ENCODE measurements around the gene SKI.

The SKI gene

DNA sequence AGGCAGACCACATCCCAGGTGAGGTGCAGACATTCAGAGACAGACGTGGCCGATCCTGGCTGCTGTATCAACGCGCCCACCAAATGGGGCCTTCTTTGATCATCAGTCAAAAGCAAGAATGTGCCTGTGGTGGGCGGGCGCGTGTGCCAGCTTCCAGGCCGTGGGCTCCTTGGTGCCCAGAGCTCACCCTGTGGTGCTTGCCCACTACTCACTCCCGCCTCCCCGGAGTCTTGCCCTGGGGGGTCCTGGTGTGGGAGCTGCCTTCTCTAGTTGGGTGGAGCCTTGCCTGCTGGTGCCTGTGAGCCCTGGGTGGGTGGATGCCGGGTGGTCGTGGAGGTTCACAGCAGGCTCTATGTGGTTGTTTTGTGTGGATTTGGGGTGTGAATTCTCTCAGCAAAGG lies 70.6 kb downstream of the SKI start:
- FAIRE-seq = no peak

DNA sequence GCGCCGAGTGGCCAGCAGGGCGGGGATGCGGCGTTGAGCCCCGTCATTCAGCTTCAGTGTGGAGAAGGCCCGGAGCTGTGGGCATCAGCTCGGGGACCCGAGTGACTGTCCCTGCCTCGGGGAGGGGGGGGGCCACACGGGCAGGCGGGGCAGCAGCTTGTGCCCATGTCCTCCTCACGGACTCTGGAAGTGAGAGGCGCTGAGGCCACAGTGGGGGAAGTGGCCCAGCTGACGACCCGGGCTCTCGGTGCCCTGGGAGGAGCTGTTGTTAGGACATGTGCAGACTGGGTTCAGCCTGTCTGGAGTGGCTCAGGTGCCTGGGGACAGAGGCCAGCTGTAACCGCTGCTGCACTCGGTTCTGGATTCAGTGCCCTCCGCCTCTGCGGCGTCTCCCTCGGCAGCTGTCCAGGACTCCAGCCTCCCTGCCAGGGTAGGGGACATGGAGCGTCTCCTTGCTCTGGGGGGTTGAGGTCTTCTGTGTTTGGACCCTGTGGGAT lies 71.1 kb downstream of the SKI start:
- no peak for FAIRE-seq

DNA sequence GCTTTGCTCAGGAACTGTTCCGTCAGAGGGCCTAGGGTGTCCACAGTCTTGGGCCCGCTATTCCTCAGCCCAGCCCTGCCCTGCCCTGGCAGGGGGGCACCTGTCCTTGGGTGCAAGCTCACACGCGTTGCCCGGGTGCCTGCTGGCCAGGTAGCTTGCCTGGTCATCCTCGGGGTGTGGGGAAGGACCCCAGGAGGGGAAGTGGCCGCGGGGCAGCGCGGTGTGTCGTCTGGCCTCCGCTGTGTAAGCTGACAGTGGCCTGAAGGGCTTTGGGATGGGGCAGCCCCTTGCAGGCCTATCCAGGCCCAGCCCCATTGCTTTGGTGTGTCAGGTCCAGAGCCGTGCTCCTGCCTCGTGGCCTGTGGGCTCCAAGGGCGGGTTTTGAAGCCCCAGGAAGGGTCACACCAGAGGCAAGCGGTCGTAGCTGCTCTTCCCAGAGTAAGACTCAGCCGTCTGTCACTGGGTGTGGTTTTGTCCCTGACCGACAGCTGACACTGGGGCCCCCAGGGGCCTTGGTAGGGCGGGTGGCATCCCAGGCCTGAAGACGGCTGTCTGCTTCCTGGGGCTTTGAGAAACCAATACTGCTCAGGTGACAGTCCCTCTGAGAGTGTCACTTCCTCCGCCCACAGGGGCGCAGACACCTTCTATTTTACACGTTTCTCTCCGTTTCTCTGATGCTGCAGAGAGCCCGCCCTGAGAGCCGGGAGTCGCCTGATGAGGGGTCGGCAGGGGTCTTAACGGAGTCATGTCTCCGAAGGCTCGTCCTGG lies 72.1 kb downstream of the SKI start:
- no peak for FAIRE-seq

DNA sequence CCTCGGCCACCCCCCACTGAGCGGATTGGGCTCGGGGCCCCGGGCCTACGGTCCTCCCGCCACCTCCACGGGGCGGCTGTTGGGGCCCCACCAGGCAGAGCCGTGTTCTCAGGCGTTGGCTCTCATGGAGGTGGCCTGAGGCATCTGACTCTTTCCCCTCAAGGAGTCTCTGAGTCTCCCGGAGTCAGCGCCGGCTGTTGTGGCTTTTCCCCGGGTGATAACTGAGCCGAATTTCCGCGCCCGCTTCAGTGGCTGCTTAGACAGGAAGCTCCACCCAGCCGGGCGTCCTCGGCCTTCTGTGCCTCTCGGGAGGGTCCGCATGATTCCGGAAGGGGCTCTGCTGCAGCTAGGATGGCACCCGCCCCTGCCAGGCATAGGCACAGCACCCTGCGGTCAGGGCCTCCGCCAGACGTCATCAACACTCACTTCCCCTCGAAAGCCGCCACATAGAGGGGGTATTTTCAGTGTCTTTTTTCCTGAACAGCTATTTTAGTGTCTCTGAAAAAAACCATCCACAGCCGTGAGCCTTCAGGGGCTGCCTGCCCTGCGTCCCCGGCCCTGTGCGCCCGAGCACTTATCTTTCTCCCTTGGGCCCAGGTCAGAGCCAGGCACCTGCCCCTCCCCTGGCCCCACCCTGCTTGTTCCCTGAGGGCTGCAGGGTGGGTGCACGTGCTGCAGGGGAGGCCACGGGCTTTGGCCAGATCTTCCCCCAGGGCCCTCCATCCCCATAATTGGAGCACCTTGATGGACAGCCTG lies 72.9 kb downstream of the SKI start:
- FAIRE-seq = no peak

DNA sequence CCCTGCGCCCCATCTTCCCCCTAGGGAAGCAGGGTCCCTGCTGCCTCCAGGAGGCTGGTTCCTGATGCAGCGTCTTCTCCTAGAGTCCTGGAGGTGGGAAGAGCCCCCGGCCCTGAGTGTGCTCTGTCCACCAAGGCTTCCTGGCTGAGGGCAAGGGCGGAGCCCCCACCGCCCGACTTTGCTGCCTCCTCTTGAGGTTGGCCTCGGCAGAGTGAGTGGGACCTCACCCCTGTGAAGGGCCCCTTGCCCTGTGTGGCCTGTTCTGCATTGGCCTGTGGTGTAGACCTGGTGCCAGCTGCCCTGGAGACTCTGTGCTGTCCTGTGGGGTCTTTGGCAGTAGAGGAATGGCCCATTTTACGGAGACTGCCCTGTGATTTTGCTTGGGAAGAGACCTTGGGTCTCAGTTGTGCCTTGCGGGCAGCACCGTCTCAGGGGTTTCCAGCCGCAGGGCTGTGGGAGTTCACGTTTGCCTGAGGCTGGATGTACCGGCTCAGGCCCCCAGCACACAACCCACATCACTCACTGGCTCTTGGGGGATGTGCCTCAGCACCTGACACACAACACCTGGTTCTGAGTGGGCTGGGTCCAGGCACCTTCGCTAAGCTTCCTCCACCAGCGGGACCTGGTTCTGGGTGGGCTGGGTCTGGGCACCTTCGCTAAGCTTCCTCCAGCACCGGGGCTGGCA lies 73.6 kb downstream of the SKI start:
- no peak for FAIRE-seq

DNA sequence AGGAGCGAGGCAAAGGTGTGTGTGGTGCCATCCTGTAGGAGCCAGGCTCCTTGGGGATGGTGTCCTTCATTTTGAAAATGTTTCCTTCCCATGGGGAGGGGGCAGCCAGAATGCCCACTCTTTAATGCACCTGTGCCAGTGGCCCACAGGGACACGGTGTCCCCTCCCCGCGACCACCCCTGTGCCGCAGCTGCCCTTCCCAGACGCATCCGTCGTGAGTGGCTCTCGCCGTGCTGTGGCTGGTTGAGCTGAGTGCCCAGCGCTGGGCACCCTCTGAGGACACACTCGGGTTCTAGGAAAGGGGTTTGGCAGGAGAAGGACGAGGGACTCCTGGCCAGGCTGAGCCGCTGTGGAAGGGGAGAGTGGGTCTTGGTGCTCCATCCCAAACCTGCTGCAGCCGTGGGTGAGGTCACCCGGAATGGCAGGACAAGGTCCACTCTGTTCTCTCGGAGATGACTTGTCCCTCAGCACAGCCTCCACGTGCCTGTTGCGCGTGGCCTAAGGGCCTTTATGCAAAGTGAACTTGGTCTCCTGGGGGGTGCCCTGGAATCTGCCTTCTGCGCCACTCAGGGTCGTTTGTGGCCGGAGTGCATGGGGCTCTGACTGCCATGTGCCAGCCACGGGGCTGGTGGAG lies 74.3 kb downstream of the SKI start:
- no peak for FAIRE-seq

DNA sequence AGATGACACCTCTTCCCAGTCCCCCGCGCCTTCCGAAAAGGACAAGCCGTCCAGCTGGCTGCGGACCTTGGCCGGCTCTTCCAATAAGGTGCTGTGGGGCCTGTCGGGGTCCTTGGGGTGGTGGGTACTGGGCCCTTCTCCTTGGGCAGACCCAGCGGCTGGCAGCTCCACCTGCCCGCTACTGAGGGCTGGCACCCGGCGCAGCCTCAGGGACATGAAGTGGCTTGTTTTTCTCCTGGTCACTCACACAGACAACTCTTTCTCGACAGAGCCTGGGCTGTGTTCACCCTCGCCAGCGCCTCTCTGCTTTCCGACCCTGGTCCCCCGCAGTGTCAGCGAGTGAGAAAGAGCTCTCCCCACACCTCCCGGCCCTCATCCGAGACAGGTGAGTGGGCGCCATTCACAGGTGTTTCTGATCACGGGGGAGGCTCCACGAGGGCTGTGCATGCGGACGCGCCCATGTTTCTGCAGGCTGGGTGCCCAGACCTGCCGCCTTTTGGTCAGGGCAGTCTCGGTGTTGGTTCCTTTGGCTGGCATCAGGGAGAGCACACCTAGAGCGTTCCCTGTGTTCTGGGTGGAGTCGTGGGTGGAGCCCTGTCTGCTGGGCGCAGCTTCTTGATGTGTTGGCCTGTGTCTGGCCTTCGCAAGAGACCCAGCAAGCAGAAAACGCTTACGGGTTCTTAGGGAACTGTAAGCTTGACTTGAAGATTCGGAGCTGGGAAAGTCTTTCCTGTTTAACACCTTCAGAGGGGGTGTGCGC lies 75.1 kb downstream of the SKI start:
- no peak for FAIRE-seq

DNA sequence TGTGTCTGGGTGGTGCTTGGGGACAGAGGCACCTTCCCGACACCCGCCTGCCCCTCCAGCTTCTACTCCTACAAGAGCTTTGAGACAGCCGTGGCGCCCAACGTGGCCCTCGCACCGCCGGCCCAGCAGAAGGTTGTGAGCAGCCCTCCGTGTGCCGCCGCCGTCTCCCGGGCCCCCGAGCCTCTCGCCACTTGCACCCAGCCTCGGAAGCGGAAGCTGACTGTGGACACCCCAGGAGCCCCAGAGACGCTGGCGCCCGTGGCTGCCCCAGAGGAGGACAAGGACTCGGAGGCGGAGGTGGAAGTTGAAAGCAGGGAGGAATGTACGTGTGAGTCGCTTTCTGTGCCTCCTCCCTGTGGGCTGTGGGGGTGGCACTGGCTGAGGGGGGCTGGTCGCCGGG lies 75.7 kb downstream of the SKI start:
- FAIRE-seq = no peak

DNA sequence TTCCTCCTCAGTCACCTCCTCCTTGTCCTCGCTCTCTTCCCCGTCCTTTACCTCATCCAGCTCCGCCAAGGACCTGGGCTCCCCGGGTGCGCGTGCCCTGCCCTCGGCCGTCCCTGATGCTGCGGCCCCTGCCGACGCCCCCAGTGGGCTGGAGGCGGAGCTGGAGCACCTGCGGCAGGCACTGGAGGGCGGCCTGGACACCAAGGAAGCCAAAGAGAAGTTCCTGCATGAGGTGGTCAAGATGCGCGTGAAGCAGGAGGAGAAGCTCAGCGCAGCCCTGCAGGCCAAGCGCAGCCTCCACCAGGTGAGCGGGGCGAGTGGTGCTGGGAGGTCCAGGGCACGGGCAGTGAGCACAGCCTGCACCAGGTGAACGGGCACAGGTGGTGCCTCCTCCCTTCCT lies 76.2 kb downstream of the SKI start:
- FAIRE-seq = no peak

DNA sequence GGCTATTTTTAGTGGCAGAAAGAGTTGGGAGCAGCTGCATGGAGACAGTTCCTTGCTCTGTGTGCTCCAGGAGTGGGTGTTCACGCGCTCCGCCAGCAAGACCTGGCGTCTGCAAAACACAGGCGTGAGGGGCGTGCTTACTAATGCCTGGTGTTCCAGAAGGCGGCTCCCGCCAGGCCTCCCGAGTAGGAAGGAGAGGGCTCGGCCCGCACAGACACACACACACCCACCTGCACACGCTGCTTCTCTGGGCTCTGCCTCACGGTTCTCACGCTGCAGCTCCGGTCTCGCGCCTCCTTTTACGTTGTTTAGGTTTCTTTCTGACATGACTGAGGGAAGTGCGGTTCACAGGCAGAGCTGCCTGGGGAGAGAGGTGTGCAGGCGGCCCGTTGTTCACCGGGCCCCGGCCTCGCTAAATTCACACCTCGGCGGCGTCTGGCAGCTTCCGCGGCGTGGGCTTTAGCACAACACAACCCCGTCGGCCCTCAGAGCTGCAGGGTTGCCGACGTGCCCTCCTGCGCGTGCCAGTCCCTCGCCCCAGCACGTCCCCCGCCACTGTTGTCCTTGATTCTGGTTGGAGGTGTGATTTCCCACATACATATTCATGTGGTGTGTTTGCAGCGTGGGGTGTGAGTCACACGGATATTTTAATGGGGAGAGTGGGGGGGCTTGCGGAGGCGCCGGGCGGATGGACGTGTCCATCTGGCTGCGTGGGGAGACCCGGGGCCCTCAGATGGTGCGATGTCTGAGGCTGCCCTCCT lies 77.0 kb downstream of the SKI start:
- no peak for FAIRE-seq

DNA sequence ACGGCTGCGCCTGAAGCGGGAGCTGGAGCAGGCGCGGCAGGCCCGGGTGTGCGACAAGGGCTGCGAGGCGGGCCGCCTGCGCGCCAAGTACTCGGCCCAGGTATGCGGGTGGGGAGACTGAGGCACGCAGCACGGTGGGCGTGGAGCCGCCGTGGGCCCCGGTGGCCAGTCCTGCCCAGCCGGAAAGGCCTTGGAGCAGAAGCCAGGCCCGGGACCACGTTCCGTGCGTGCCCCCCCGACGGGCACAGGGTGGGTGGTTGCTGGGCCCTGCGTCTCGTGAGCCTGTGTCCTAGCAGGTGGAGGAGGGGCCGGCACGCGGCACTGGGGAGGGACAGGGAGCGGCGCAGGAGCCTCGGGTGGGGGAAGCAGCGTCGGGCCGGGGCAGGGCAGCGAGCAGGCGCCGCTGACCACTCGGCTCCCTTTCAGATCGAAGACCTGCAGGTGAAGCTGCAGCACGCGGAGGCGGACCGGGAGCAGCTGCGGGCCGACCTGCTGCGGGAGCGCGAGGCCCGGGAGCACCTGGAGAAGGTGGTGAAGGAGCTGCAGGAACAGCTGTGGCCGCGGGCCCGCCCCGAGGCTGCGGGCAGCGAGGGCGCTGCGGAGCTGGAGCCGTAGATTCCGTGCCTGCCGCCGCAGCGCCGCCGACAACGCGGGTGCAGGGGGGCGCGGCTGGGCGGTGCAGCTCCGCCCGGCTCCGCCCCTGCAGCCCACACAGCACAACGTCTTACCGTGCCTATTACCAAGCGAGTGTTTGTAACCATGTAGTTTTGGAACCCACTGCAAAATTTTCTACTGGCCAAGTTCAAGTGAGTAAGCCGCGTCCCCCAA lies 78.2 kb downstream of the SKI start:
- FAIRE-seq = no peak

DNA sequence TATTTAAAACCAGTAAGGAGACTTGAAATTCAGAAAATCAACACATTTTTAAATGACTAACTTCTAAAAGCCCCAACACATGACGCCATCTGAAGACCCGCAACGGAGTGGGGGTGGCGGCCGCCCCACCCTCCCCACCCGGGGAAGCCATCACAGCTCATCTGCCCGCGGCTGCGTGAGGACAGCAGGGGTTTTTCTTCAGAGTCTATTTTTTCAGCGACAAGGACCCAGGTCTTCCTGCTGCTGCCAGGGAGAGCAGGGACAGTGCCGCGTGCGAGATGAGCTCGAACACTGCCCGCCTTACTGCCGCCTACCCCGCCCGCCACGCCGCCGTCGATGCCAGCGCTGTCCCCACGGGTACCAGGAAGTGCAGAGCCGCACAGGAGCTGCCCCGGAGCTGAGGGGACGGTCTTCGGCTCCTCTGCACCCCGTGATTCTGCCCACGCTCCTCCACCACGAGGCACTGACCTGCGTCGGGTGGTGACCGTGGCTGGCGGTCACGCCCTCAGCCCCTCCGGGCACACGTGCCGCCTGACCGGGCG lies 79.0 kb downstream of the SKI start:
- no peak for FAIRE-seq

DNA sequence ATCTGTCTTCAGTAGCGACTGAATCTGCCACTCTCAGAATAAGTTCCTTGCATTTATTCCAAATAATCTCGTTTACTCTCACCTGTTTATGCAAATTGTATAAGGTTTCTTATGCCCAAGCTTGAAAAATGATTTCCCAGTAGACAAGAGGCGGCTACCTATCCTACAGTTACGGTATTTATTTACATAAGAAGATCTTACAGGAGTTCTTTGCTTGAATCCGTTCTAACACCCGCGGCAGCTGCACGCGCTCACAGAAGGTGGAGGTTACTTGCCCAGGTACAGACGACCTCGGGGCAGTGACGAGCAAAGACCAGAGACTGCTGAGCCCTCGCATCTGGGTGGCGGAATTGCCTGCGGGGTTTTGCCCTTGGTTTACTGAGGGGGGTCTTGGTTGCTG lies 79.9 kb downstream of the SKI start:
- FAIRE-seq = no peak

DNA sequence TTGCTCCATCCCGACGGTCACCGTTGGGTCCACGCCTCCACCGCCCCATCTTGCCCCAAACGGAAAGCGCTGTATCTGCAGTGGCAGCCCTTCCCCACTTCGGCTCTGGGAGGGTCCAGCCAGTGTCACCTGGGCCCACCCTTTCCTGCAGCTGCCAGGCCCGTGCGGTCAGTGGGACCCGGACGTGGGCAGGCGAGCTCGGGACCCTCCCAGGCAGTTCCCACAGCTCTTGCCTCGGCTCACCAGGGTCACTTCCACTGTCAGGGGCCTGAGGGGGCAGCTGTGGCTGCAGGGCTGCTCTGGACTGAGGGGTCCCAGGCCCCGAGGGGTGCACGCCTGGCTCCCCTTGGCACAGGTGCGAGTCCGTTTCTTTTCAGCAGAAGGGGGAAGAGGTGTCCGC lies 80.7 kb downstream of the SKI start:
- no peak for FAIRE-seq

DNA sequence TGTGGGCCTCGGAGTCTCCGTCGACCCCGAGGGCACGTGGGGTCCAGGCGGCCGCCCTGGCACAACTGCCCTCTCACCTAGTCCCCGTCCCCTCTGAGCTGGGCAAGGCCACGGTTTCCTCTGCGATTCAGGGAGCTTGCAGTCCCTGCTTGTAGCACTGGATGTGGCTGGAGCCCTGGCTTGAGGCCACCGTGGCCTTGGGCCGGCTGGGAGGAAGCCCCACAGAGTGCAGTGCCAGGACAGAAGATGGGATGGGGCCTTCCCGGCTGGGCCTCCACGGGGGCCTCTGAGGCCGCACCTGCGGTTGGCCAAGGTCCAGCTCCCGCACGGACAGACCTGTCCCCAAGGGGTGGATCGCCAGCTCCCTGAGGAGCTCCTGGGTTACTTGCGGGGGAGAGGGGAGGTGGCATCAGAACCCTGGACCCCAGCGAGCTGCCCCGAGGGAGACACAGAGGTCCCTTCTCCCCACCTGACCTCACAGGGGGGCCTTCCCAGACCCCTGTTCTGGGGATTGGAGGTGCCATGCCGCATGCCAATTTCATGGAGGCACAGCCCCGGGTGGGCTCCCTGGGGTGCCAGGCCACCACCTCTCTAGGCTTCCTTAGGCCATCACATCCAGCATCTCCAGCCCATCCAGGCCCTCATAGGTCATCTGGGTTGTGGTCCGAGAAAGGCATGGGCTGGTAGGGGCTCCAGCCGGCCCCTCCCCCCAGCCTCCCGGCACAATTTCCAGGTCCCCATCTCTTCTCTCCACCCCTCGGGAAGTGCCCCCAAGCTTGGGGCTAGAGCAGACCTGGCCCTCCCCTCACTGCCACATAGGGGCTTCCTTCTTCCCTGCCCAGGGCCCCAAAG lies 82.4 kb downstream of the SKI start:
- FAIRE-seq = no peak

DNA sequence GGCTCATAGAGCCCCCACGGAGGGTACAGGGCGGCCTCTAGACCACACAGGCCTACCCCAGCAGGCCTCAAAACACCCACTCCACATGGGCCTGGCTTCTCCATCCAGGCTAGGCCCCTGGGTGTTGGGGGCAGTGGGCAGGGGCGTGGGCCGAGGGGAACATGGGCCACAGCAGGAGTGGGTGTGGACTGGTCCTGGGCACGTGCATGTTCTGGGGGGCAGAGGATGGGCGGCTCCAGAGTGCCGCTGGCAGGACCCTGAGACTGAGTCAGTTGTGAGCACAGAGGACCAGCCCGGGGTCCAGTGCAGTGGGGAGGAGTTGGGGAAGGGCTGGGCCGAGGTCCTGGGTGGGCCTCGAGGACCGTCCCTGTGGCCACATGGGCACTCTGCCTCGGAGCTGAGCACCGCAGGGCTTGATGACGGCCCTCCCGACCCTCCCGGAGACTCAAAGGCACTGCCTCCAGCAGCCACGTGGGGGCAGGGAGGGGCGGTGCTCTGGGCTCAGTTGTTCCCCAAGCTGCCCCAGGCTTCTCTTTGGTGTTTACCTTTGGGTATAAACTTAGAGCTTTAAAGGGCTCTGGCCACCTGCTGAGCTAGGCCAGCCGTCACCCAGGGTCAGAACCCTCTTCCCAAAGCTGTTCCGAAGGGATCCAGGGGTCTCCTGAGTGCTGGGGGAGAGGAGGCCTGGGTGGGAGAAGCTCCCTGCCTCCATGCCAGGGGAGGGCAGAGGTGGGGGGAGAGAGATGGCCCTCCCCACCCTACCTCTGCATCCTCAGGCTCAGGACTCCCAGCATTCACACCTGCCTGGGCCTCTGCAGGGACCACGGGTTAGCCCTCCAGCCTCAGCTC lies 83.3 kb downstream of the SKI start:
- FAIRE-seq = no peak

DNA sequence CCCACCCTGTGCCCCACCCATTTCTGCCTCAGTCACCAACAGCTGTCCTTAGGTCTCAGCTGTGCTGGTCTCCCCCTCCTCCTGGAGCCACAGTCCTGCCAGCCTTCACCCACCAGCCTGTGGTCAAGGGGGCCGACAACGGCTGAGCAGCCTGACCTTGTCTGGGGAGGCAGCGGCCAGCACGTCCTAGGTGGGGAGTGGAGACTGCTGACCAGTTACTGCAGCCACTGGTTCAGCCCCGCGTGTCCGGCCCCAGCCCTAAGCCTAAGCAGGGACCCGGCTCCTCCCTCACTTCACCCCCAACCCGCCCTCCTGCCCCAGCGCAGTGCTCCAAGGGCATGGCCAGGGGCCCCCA lies 84.0 kb downstream of the SKI start:
- FAIRE-seq = no peak

DNA sequence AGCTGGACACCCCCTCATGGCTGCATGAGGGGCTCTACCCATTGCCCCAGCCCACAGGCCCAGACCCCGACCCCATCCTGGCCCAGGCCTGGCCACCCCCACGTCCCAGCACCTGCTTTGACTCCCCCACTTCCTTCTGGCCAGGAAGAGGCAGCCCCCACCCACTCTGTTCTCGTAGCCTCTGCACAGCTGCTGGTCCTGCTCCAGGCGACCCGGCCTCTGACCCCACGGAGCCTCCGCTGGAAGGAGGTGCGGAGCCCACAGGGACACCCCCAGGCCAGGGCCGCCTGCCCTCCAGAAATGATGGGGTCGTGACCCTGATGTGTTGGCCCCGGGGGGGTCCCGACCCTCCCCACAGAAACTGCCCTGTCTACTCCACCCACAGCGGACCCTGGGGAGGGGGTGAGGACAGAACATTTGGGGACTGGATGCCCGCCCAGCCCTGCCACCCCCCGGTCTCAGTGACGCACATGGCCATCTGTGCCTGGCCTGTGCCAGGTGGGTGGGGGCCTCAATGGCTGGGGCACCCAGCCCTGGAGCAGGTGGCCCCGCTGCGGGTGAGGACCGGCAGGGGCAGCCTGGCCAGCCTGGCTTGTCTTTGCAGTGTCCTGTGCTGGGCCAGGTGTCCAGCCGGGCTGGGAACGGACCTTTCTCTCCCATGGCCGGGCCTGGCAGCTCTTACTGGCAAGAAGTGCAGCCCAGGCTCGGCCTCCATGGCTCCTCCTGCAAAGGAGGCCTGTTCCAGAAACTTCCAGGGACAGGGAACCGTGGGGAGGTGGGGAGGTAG lies 84.6 kb downstream of the SKI start:
- FAIRE-seq = no peak
